HG03135 (cell line): Measurements from ENCODE around the gene XCR1.
"Not testable (repeated sequence)": the region's sequence is repeated elsewhere in the genome, so short reads cannot be mapped to it uniquely, and the experiment has no call there.

Experiments
- ATAC-seq: cut with Tn5 transposase; IDR thresholded peaks from one replicate; pipeline ENCODE4 v1.9.1; 2021; ENCODE audit warnings: mild to moderate bottlenecking, moderate library complexity; ENCODE audit not compliant: unreplicated experiment

Gene XCR1

GRCh38 chr3:46027021-46027705 is at the start of gene XCR1:
Gene XCR1 (minus strand): TSS chr3:46027483. CDS start chr3:46021947, 5,536 bp downstream.
- ATAC-seq, result no peak

GRCh38 chr3:46076606-46077005 is 49.3 kb upstream of the XCR1 start:
- ATAC-seq, result no peak

GRCh38 chr3:46075816-46076215 is 48.5 kb upstream of the XCR1 start:
- no peak for ATAC-seq

- ATAC-seq, result no peak
These were observed 44.1 kb upstream of the XCR1 start for GRCh38 chr3:46071222-46071858.

- ATAC-seq, result no peak
These were observed 43.4 kb upstream of the XCR1 start for GRCh38 chr3:46070595-46071093.

GRCh38 chr3:46068501-46068900 is 41.2 kb upstream of the XCR1 start:
- ATAC-seq, result no peak

GRCh38 chr3:46067401-46067800 is 40.1 kb upstream of the XCR1 start:
- no peak for ATAC-seq

GRCh38 chr3:46065750-46066256 is 38.5 kb upstream of the XCR1 start:
- ATAC-seq, result no peak

GRCh38 chr3:46065294-46065705 is 38.0 kb upstream of the XCR1 start:
- ATAC-seq, result no peak

GRCh38 chr3:46062679-46063078 is 35.4 kb upstream of the XCR1 start:
- no peak for ATAC-seq

- no peak for ATAC-seq
These were observed 34.6 kb upstream of the XCR1 start for GRCh38 chr3:46061887-46062286.

- ATAC-seq, result no peak
These were observed 33.9 kb upstream of the XCR1 start for GRCh38 chr3:46061108-46061720.

GRCh38 chr3:46060551-46060950 is 33.3 kb upstream of the XCR1 start:
- no peak for ATAC-seq

GRCh38 chr3:46059432-46059831 is 32.1 kb upstream of the XCR1 start:
- ATAC-seq, result no peak

GRCh38 chr3:46058981-46059380 is 31.7 kb upstream of the XCR1 start:
- ATAC-seq, result no peak

GRCh38 chr3:46057716-46058115 is 30.4 kb upstream of the XCR1 start:
- ATAC-seq, result no peak

- no peak for ATAC-seq
These were observed 29.4 kb upstream of the XCR1 start for GRCh38 chr3:46056686-46057085.

- not testable (repeated sequence) for ATAC-seq
These were observed 26.7 kb upstream of the XCR1 start for GRCh38 chr3:46053761-46054515.

GRCh38 chr3:46053265-46053664 is 26.0 kb upstream of the XCR1 start:
- not testable (repeated sequence) for ATAC-seq

GRCh38 chr3:46052531-46052930 is 25.2 kb upstream of the XCR1 start:
- ATAC-seq, result no peak

GRCh38 chr3:46049093-46049492 is 21.8 kb upstream of the XCR1 start:
- no peak for ATAC-seq
